Psoas muscle (tissue), 8 donors: ENCODE results near the gene PPDPF. TPM values are rescaled to one million over a fixed set of nuclear protein-coding genes. Genes with fewer than 3 reads are reported as not detected.
A peak's percentile ranks its signal among the peaks of the same experiment; 100 is the strongest.

Source experiments
- ATAC-seq, 4 donors: fragments of 200-7000 bp; cut with Tn5 transposase; one replicate each; pipeline ENCODE4 v1.9.1; 2020; ENCODE audit warnings: moderate library complexity in 3 of 4, mild to moderate bottlenecking in 2 of 4
- DNase-seq, 2 donors: peaks; one replicate each; pipeline ENCODE4 v3.0.0-alpha.2; 2020
- H3K27ac ChIP-seq: fragments of 200-600 bp; one replicate; pipeline ENCODE4 v1.8.0; 2022
- H3K27me3 ChIP-seq, 3 donors: fragments of 200-600 bp in 1 of 3; one replicate each; pipeline versions ENCODE4 v1.6.1 to v1.8.0; 2013 to 2022; ENCODE audit warnings: low read length in 2 of 3, mild to moderate bottlenecking in 2 of 3, moderate library complexity in 1 of 3; ENCODE audit not compliant: insufficient read depth in 3 of 3
- H3K36me3 ChIP-seq, 2 donors: fragments of 200-600 bp in 1 of 2; one replicate each; pipeline versions ENCODE4 v1.6.1 to v1.8.0; 2013 to 2022; ENCODE audit warnings: low read depth in 1 of 2, mild to moderate bottlenecking in 1 of 2, moderate library complexity in 1 of 2; ENCODE audit not compliant: insufficient read depth in 1 of 2
- H3K4me1 ChIP-seq: fragments of 200-600 bp; one replicate; pipeline ENCODE4 v1.8.0; 2022
- H3K4me3 ChIP-seq: fragments of 200-600 bp; one replicate; pipeline ENCODE4 v1.8.0; 2022; ENCODE audit warnings: mild to moderate bottlenecking
- H3K9me3 ChIP-seq: fragments of 200-600 bp; one replicate; pipeline ENCODE4 v1.8.0; 2022
- WGBS, 3 donors: extraction: QIAGEN DNeasy Blood & Tissue Kit; methylation state at CpG; one replicate each; pipeline versions ENCODE4 v1.1.6 to v1.1.7; 2013; 5-methylcytosine and 5-hydroxymethylcytosine counted together
- intact Hi-C, 2 donors: fragments of 100-400 bp; cut with DNase I; formaldehyde crosslinking; loops; one replicate each; pipeline versions ENCODE4 v1.11.0 to v1.14.2; 2022
- long read RNA-seq, 2 donors: library from polyadenylated mRNA; unstranded; transcript quantifications; one replicate each; pipeline ENCODE4 v2.0.0, GENCODE V29; 2021
- polyA plus RNA-seq, 3 donors: library from polyadenylated mRNA; stranded (reverse); fragments of 200-250 nt; gene quantifications; one replicate each; pipeline ENCODE4 v1.2.3, GENCODE V29; 2013
- total RNA-seq, 4 donors: library from RNA; stranded (reverse); fragmentation: NEBNext Ultra II Directional in 2 of 4; extraction: Animal tissue kit (Norgen Biotek cat#: 25700) in 2 of 4; gene quantifications; one replicate each; pipeline versions ENCODE4 v1.2.1 to v1.2.4, GENCODE V29; 2021 to 2023
- TF ChIP-seq, protein P1 (sequence below): fragments of 200-600 bp; IDR thresholded peaks from one replicate; pipeline ENCODE4 v1.8.0; 2022; ENCODE audit warnings: antibody characterized with exemption
- donor health status: healthy with polysubstance abuse.
- donor health status: DM: no; HTN: no; CAD: no; lungs with moderate emphysema.
- donor health status: Bipolar disorder and iron deficiency.
- donor health status: healthy.
- donor health status: DM: yes; HTN: yes; CAD: no.
- donor health status: DM: no; HTN: no; CAD: no.
- donor health status: DM: no; HTN: no; CAD: no.
- donor health status: DM: yes; HTN: yes; CAD: no.

The PPDPF gene, protein sequence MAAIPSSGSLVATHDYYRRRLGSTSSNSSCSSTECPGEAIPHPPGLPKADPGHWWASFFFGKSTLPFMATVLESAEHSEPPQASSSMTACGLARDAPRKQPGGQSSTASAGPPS
- total RNA-seq: 100 to 1,000 TPM; 130 to 198 (median 155) TPM
- polyA plus RNA-seq: 100 to 1,000 TPM; 134 to 158 (median 142) TPM
- long read RNA-seq, donor 1, transcript PPDPF-202 (4 exons, 868 nt): major isoform, 11 of 16 reads
- long read RNA-seq, donor 1, partial matches to known transcripts: 3 of 16 reads
- long read RNA-seq, donor 1, other reads (novel, unspliced or antisense): 0 of 16 reads
- long read RNA-seq, donor 2, transcript PPDPF-202 (4 exons, 868 nt): major isoform, 13 of 17 reads
- long read RNA-seq, donor 2, partial matches to known transcripts: 4 of 17 reads
- long read RNA-seq, donor 2, other reads (novel, unspliced or antisense): 0 of 17 reads

- Histone ChIP-seq H3K9me3 (no peaks in the 10 kb centered on the region), H3K36me3 (peaks cover 0 to 22% of the 10 kb centered on the region in 2 donors), H3K27ac (peak within 1 kb of the TSS; percentile 87), H3K4me1 (peaks cover 19% of the 10 kb centered on the region), H3K4me3 (peak within 1 kb of the TSS; percentile 80), H3K27me3 (no peaks in the 10 kb centered on the region)
- 0 to 1% (median 0%) methylated on average over 28 to 64 of the region's 64 CpGs for WGBS, 3 donors
- peak; percentile 91 to 94 (median 92) for ATAC-seq
- TF ChIP-seq, protein P1, sequence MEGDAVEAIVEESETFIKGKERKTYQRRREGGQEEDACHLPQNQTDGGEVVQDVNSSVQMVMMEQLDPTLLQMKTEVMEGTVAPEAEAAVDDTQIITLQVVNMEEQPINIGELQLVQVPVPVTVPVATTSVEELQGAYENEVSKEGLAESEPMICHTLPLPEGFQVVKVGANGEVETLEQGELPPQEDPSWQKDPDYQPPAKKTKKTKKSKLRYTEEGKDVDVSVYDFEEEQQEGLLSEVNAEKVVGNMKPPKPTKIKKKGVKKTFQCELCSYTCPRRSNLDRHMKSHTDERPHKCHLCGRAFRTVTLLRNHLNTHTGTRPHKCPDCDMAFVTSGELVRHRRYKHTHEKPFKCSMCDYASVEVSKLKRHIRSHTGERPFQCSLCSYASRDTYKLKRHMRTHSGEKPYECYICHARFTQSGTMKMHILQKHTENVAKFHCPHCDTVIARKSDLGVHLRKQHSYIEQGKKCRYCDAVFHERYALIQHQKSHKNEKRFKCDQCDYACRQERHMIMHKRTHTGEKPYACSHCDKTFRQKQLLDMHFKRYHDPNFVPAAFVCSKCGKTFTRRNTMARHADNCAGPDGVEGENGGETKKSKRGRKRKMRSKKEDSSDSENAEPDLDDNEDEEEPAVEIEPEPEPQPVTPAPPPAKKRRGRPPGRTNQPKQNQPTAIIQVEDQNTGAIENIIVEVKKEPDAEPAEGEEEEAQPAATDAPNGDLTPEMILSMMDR: no peak
- intact Hi-C loops: loop anchor here (1.0 to 2.0 kb wide), 2 partner anchors 24 kb away; no protein-coding TSS in a partner anchor
- DNase-seq: peak; percentile 84 to 91
Observed at GRCh38 chr20:63520504-63520933, at the start of gene PPDPF. Gene PPDPF (plus strand): TSS chr20:63520765. CDS start chr20:63521309, 544 bp downstream.

DNA sequence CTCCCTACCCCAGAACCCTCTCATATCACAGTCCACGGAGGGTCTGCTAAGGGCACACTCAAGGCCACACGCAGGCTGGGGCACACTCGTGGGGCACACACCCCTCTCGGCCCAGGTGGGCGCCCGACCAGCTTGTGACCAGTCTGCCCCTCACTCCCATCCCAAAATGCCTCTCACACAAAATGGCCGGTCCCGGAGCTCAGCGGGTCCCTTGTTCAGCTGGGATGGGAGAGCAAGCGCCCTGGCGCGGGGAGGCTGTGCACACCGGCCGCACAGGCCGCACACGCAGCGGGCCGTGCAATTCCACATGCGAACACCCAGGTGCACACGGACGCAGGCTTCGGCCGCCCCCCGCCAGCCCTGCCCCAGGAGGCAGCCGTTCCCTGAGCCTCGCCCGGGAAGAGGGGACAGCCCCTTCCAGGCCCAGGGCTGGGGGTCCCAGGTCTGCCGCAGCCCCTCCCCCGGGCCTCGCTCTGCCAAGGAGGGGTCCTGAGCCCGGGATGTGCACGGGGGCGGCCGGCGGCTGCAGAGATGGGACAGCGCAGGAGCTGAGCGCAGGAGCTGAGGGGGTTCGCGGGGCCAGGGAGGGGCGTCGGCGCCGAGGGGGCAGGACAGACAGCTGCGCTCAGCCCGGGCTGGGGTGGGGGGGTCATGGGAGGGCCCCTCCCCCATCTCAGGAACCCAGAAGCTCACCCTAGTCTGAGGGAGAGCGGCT, 49.4 kb upstream of the PPDPF start:
- Histone ChIP-seq H3K36me3 (no peaks in the 10 kb centered on the region), H3K4me3 (no peak overlapping the region), H3K9me3 (no peaks in the 10 kb centered on the region), H3K27ac (no peak overlapping the region), H3K4me1 (peaks cover 6% of the 10 kb centered on the region), H3K27me3 (peaks cover 0 to 92% (median 34%) of the 10 kb centered on the region in 3 donors)
- ATAC-seq (peak in 1 of 4 donors; percentile 4), DNase-seq (no peak)
- WGBS, 3 donors: 11 to 13% (median 12%) methylated on average over 27 to 46 of the region's 46 CpGs
- intact Hi-C loops: no loop called here
- TF ChIP-seq, protein P1: no peak

GRCh38 chr20:63471717-63471980, 48.9 kb upstream of the PPDPF start:
- ATAC-seq (peak in 1 of 4 donors; percentile 15), DNase-seq (no peak)
- Histone ChIP-seq H3K9me3 (no peaks in the 10 kb centered on the region), H3K27ac (no peak overlapping the region), H3K27me3 (peaks cover 0 to 93% (median 34%) of the 10 kb centered on the region in 3 donors), H3K4me1 (peaks cover 6% of the 10 kb centered on the region), H3K4me3 (no peak overlapping the region), H3K36me3 (no peaks in the 10 kb centered on the region)
- intact Hi-C loops: no loop called here
- TF ChIP-seq, protein P1: no peak
- 0 to 2% (median 2%) methylated on average over 6 to 27 of the region's 27 CpGs for WGBS, 3 donors

DNA sequence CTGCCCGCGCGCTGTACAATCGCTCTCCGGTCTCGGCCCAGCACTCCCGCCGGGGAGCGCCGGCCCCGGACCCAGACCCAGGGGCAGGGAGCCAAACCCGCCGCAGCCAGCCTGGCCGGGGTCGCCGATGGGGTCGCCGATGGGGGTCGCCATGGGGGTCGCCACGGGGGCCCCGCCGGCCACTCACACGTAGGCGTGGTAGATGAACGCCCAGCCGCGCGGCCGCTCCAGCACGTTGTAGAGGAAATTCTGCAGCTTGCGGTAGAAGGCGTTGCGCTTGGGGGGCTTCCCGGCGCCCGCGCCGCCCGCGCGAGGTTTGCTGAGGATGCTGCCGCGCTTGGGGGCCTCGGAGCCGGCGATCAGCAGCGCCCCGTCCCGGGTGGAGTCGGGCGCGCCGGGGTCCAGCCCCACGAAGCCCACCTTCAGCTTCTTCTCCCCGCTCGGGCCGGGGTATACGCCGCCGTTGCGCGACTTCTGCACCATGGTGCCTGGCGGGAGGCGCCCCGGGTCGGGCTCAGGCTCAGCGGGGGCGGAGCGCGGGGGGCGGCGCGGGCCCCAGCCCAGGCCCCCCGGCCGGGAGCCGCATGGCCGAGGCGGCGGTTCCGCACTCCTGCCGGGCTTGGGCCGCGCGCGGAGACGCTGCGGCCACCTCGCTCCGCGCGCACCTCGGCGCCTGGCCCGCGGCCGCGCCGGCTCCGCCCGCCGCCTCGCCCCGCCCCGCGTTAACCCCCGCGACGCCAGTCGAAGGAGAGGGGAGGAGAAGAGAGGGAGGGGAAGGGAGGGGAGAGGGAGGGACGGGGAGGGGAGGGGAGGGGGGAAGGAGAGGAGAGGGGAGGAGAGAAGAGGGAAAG, 48.4 kb upstream of the PPDPF start, which contains the start of gene KCNQ2:
KCNQ2 (minus strand) TSS at position 675 of the 851 bp plus-strand sequence; CDS start at position 483, 192 bp downstream.
- DNase-seq (no peak), ATAC-seq (no peak)
- WGBS, 3 donors: 1% methylated on average over 70 to 103 of the region's 111 CpGs
- Histone ChIP-seq H3K9me3 (no peaks in the 10 kb centered on the region), H3K36me3 (no peaks in the 10 kb centered on the region), H3K4me3 (no peak within 1 kb of the TSS), H3K4me1 (peaks cover 6% of the 10 kb centered on the region), H3K27me3 (peaks cover 0 to 92% (median 35%) of the 10 kb centered on the region in 3 donors), H3K27ac (no peak within 1 kb of the TSS)
- intact Hi-C loops: no loop called here
- TF ChIP-seq, protein P1: no peak
